Bronchial epithelial cell (primary cell): Measurements from ENCODE around the gene ERICH2. TPM values are rescaled to one million over a fixed set of nuclear protein-coding genes. Genes with fewer than 3 reads are reported as not detected.
A peak's percentile ranks its signal among the peaks of the same experiment; 100 is the strongest.
"Not testable (repeated sequence)": the region's sequence is repeated elsewhere in the genome, so short reads cannot be mapped to it uniquely, and the experiment has no call there.

ENCODE experiments used
- DNase-seq: peaks from one replicate; pipeline ENCODE4 v3.0.0-alpha.2; 2010; ENCODE audit warnings: low read depth
- FAIRE-seq: peaks from 2 replicates; lab custom pipeline; 2011; peaks lifted over from hg19 to GRCh38; lab: Jason Lieb, UNC
- H3K27me3 ChIP-seq: 2 replicates; pipeline ENCODE4 v1.5.1; 2011; ENCODE audit warnings: low read length; ENCODE audit not compliant: control insufficient read depth, insufficient read depth
- H3K36me3 ChIP-seq: 2 replicates; pipeline ENCODE4 v1.5.1; 2011; ENCODE audit warnings: low read length; ENCODE audit not compliant: control insufficient read depth, insufficient read depth
- H3K4me3 ChIP-seq: 2 replicates; pipeline ENCODE4 v1.5.1; 2011; ENCODE audit warnings: mild to moderate bottlenecking, low read depth, low read length, control low read depth
- total RNA-seq: library from RNA; depleted of rRNA; stranded (reverse); fragments of >200 nt; gene quantifications from 2 replicates; pipeline ENCODE4 v1.2.1, GENCODE V29; 2014
- TF ChIP-seq, protein P1 (sequence below): IDR thresholded peaks from 2 replicates; pipeline ENCODE4 v1.5.1; 2011; ENCODE audit warnings: mild to moderate bottlenecking, moderate library complexity, low read length, control low read depth, inconsistent platforms; ENCODE audit not compliant: insufficient read depth, severe bottlenecking

The ERICH2 gene
- total RNA-seq, 1 donor from 2014 or later = 4.7 TPM

- Histone ChIP-seq H3K4me3 (no peak overlapping the region), H3K36me3 (no peaks in the 10 kb centered on the region), H3K27me3 (no peaks in the 10 kb centered on the region)
- no peak for FAIRE-seq
- peak; percentile 98 for DNase-seq
- TF ChIP-seq, protein P1, sequence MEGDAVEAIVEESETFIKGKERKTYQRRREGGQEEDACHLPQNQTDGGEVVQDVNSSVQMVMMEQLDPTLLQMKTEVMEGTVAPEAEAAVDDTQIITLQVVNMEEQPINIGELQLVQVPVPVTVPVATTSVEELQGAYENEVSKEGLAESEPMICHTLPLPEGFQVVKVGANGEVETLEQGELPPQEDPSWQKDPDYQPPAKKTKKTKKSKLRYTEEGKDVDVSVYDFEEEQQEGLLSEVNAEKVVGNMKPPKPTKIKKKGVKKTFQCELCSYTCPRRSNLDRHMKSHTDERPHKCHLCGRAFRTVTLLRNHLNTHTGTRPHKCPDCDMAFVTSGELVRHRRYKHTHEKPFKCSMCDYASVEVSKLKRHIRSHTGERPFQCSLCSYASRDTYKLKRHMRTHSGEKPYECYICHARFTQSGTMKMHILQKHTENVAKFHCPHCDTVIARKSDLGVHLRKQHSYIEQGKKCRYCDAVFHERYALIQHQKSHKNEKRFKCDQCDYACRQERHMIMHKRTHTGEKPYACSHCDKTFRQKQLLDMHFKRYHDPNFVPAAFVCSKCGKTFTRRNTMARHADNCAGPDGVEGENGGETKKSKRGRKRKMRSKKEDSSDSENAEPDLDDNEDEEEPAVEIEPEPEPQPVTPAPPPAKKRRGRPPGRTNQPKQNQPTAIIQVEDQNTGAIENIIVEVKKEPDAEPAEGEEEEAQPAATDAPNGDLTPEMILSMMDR = no peak
Observed at GRCh38 chr2:170747921-170748320, 22.3 kb upstream of the ERICH2 start.

DNA sequence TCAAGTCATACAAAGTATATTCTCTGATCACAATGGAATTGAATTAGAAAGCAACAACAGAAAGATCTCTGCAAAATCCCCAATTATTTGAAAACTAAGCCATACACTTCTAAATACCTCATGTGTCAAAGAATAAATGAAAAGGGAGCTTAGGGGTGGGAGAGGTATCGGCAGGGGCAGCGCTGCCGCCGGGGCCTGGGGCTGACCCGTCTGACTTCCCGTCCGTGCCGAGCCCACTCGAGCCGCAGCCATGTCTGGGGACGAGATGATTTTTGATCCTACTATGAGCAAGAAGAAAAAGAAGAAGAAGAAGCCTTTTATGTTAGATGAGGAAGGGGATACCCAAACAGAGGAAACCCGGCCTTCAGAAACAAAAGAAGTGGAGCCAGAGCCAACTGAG lies 18.6 kb upstream of the ERICH2 start:
- not testable (repeated sequence) for FAIRE-seq, H3K36me3 ChIP-seq, H3K4me3 ChIP-seq, H3K27me3 ChIP-seq, DNase-seq

GRCh38 chr2:170761572-170761971 lies 8.6 kb upstream of the ERICH2 start:
- TF ChIP-seq, protein P1 = no peak
- Histone ChIP-seq H3K4me3 (no peak overlapping the region), H3K36me3 (no peaks in the 10 kb centered on the region), H3K27me3 (no peaks in the 10 kb centered on the region)
- FAIRE-seq = no peak
- no peak for DNase-seq

DNA sequence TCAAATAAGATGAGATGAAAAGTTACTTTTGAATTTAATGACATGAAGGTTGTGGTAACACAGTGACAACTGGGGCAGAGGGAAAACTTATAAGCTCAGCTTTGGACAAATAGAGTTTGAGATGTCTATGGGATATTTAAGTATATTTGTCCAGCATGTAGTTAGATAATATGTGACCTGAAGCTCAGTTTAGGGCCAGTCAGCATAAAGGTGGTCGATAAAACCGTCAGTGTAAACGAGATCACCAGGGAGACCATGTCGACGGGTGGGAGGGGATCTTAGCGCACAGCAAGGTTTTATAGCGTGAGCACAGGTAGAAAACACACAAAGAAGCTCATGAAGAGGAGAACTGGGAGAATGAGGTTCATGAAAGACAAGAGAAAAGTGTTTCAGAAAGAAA lies 7.4 kb upstream of the ERICH2 start:
- TF ChIP-seq, protein P1 = no peak
- no peaks in the 10 kb centered on the region for H3K27me3 ChIP-seq
- no peak for DNase-seq
- no peaks in the 10 kb centered on the region for H3K36me3 ChIP-seq
- no peak for FAIRE-seq
- H3K4me3 ChIP-seq = no peak overlapping the region

- TF ChIP-seq, protein P1 = no peak
- Histone ChIP-seq H3K36me3 (no peaks in the 10 kb centered on the region), H3K27me3 (no peaks in the 10 kb centered on the region), H3K4me3 (no peak overlapping the region)
- no peak for FAIRE-seq
- DNase-seq = no peak
Observed at GRCh38 chr2:170763232-170763631, 6.9 kb upstream of the ERICH2 start.

GRCh38 chr2:170764880-170765261 lies 5.3 kb upstream of the ERICH2 start:
- TF ChIP-seq, protein P1 = no peak
- FAIRE-seq = no peak
- Histone ChIP-seq H3K36me3 (no peaks in the 10 kb centered on the region), H3K27me3 (no peaks in the 10 kb centered on the region), H3K4me3 (no peak overlapping the region)
- no peak for DNase-seq
